GM12878 (cell line): ENCODE measurements around the gene REV1. TPM values are rescaled to one million over a fixed set of nuclear protein-coding genes. Genes with fewer than 3 reads are reported as not detected.

Experiments used
- ATAC-seq: fragments of 200-7000 bp; cut with Tn5 transposase; 3 replicates; pipeline ENCODE4 v1.9.1; 2020; ENCODE audit warnings: mild to moderate bottlenecking, moderate library complexity
- BruUV-seq: library from RNA; stranded (reverse); fragments of 400-500 nt; replicated peaks from 2 replicates; lab custom pipeline; 2021; lab: Mats Ljungman, UMichigan
- CTCF ChIA-PET: fragments of 300-600 bp; sonication (Branson Sonifier 250); formaldehyde crosslinking; extraction: SDS; loops from one replicate; lab custom pipeline; 2021; ENCODE audit warnings: inconsistent platforms; lab: Yijun Ruan, JAX
- POLR2A ChIA-PET: fragments of 350-600 bp; formaldehyde crosslinking; extraction: SDS; loops from one replicate; lab custom pipeline; 2021; ENCODE audit warnings: inconsistent platforms; lab: Charles Lee
- RAD21 ChIA-PET: fragments of 300-600 bp; sonication (Branson Sonifier 250); formaldehyde crosslinking; loops from one replicate; lab custom pipeline; 2023; ENCODE audit warnings: antibody characterized with exemption; ENCODE audit not compliant: unreplicated experiment; lab: Charles Lee
- SMC1A ChIA-PET: fragments of 300-600 bp; sonication (Branson Sonifier 250); formaldehyde crosslinking; loops from one replicate; lab custom pipeline; 2023; ENCODE audit not compliant: unreplicated experiment, uncharacterized antibody; lab: Charles Lee
- DNase-seq: peaks from one replicate; pipeline ENCODE4 v3.0.0-alpha.2; 2011; ENCODE audit warnings: low read depth, low spot score
- FAIRE-seq: peaks from 3 replicates; lab custom pipeline; 2011; peaks lifted over from hg19 to GRCh38; lab: Jason Lieb, UNC
- H2AFZ ChIP-seq: 2 replicates; pipeline ENCODE4 v1.6.0; 2011; ENCODE audit warnings: low read depth, low read length, control low read depth; ENCODE audit not compliant: control insufficient read depth
- H3K27ac ChIP-seq: 2 replicates; pipeline ENCODE4 v1.5.1; 2011; ENCODE audit warnings: control low read depth; ENCODE audit not compliant: control insufficient read depth, insufficient read depth
- H3K27me3 ChIP-seq, 2 experiments: replicated peaks in 1 of 2; 2 replicates each; pipeline versions ENCODE4 v1.6.0 to v1.6.1; 2011; ENCODE audit warnings: low read length in 1 of 2; ENCODE audit not compliant: control insufficient read depth in 2 of 2, insufficient read depth in 2 of 2
- H3K36me3 ChIP-seq, 2 experiments: 2 replicates each; pipeline ENCODE4 v1.5.1; 2011; ENCODE audit warnings: low read length in 1 of 2; ENCODE audit not compliant: control insufficient read depth in 2 of 2, insufficient read depth in 2 of 2
- H3K4me1 ChIP-seq: 2 replicates; pipeline ENCODE4 v1.6.1; 2011; ENCODE audit warnings: mild to moderate bottlenecking, low read length, moderate library complexity, mixed read lengths; ENCODE audit not compliant: control insufficient read depth, insufficient read depth
- H3K4me2 ChIP-seq: 2 replicates; pipeline ENCODE4 v1.6.0; 2011; ENCODE audit warnings: control low read depth; ENCODE audit not compliant: control insufficient read depth, insufficient read depth
- H3K4me3 ChIP-seq: fragments of 200-600 bp; sonication (generic); 2 replicates; pipeline ENCODE4 v1.5.1; 2016
- H3K79me2 ChIP-seq: 2 replicates; pipeline ENCODE4 v1.6.0; 2011; ENCODE audit warnings: low read length; ENCODE audit not compliant: control insufficient read depth, insufficient read depth
- H3K9ac ChIP-seq: 2 replicates; pipeline ENCODE4 v1.8.0; 2011; ENCODE audit warnings: low read length, control low read depth, mixed read lengths; ENCODE audit not compliant: control insufficient read depth, insufficient read depth
- H3K9me3 ChIP-seq: replicated peaks from 3 replicates; pipeline ENCODE4 v1.5.1; 2011; ENCODE audit warnings: mild to moderate bottlenecking, low read length; ENCODE audit not compliant: control insufficient read depth, insufficient read depth
- H4K20me1 ChIP-seq: 2 replicates; pipeline ENCODE4 v1.6.0; 2011; ENCODE audit not compliant: control insufficient read depth, insufficient read depth
- BMI1 ChIP-seq: fragments of 450-650 bp; IDR thresholded peaks from 2 replicates; pipeline ENCODE4 v1.6.1; 2016; ENCODE audit warnings: mild to moderate bottlenecking, moderate library complexity, borderline replicate concordance
- JUNB ChIP-seq: IDR thresholded peaks from 2 replicates; pipeline ENCODE4 v1.6.1; 2016; ENCODE audit warnings: antibody characterized with exemption, mild to moderate bottlenecking
- NFXL1 ChIP-seq: fragments of 450-650 bp; IDR thresholded peaks from 2 replicates; pipeline ENCODE4 v1.6.1; 2017; ENCODE audit warnings: antibody characterized with exemption, mild to moderate bottlenecking, borderline replicate concordance
- POU2F2 ChIP-seq: IDR thresholded peaks from 3 replicates; pipeline ENCODE4 v1.6.1; 2011; ENCODE audit warnings: low read depth, mild to moderate bottlenecking, low read length, borderline replicate concordance
- SMARCA5 ChIP-seq: fragments of 450-650 bp; IDR thresholded peaks from 2 replicates; pipeline ENCODE4 v1.6.1; 2017; ENCODE audit warnings: mild to moderate bottlenecking
- STAT3 ChIP-seq: IDR thresholded peaks from 2 replicates; pipeline ENCODE4 v1.6.1; 2011; ENCODE audit warnings: low read depth, low read length, improper control_type of control experiment
- SUZ12 ChIP-seq: fragments of 200-600 bp; sonication (generic); IDR thresholded peaks from one replicate; pipeline ENCODE4 v1.6.1; 2018; ENCODE audit warnings: antibody characterized with exemption, mild to moderate bottlenecking; ENCODE audit not compliant: unreplicated experiment
- WGBS: methylation state at CpG from one replicate; pipeline ENCODE4 v1.1.6; 2016; ENCODE audit warnings: low lambda C conversion rate; ENCODE audit not compliant: insufficient replicate concordance, insufficient coverage; ENCODE audit errors: missing lambda C conversion rate; 5-methylcytosine and 5-hydroxymethylcytosine counted together
- in situ Hi-C: fragments of 300-500 bp; cut with MboI; formaldehyde crosslinking; loops from 9 replicates; pipeline ENCODE4 v1.14.3; 2018; ENCODE audit warnings: mixed read lengths
- intact Hi-C: fragments of 100-400 bp; cut with micrococcal nuclease; formaldehyde crosslinking; loops from one replicate; pipeline ENCODE4 v1.14.2; 2022; ENCODE audit not compliant: unreplicated experiment
- polyA plus RNA-seq, 11 experiments: library from polyadenylated mRNA; depleted of rRNA in 4 of 11; unstranded in 6 of 11; stranded (reverse) in 5 of 11; fragments of >200 nt; fragmentation: Nextera tagmentation in 4 of 11; fragmentation: Illumina TruSeq in 1 of 11; extraction: Ambion mirVana in 4 of 11; extraction: Trizol in 1 of 11; gene quantifications; 1 replicate in 1 of 11; 2 replicates in 10 of 11; pipeline versions ENCODE4 v1.2.1 to v1.2.3, GENCODE V29; 2011 to 2016; ENCODE audit warnings: inconsistent platforms in 2 of 11, missing spikeins in 2 of 11, low read depth in 1 of 11
- total RNA-seq, 4 experiments: library from RNA; depleted of rRNA in 3 of 4; stranded (reverse); fragments of >200 nt in 3 of 4; fragmentation: Illumina TruSeq in 1 of 4; extraction: Trizol in 1 of 4; gene quantifications; 2 replicates each; pipeline versions ENCODE4 v1.2.1 to v1.2.3, GENCODE V29; 2013 to 2021
- TF ChIP-seq, protein P1 (sequence below): fragments of 450-650 bp; IDR thresholded peaks from 2 replicates; pipeline ENCODE4 v1.6.1; 2017; ENCODE audit warnings: low read depth, mild to moderate bottlenecking, moderate library complexity
- TF ChIP-seq, protein P2 (sequence below): fragments of 450-650 bp; IDR thresholded peaks from 2 replicates; pipeline ENCODE4 v1.6.1; 2017; ENCODE audit warnings: mild to moderate bottlenecking, moderate library complexity
- TF ChIP-seq, protein P3 (sequence below): IDR thresholded peaks from 2 replicates; pipeline ENCODE4 v1.6.1; 2012; ENCODE audit warnings: low read length, inconsistent platforms
- TF ChIP-seq, protein P4 (sequence below): fragments of 450-650 bp; IDR thresholded peaks from 2 replicates; pipeline ENCODE4 v1.6.1; 2017; ENCODE audit warnings: mild to moderate bottlenecking, moderate library complexity
- TF ChIP-seq, protein P5 (sequence below): IDR thresholded peaks from 2 replicates; pipeline ENCODE4 v1.6.1; 2012; ENCODE audit warnings: low read depth, low read length, improper control_type of control experiment

REV1 gene
- total and polyA plus RNA-seq, 10 of the 15 experiments (the other 5 are each of a cell fraction or from before 2014, with no cell fraction given) = 11.3 to 46.8 (median 29.0) TPM

DNA sequence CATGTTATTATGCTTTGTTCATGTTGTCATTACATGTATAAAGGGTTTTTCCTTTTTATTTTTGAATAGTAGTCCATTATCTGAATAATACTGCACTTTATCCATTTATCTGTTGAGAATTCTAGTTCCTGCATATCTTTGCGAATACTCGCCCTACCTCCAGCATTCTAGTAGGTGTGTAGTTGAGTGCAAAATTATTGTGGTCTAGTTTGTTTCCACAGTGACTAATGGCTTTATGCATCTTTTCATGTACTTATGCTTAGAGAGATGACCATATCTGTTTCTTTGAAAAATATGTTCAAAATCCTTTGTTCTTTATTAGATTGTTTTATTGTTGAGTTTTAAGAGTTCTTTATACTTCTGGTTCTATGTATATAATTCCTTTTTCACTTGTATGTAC is 103.8 kb downstream of the REV1 start:
- no peak overlapping the region for H2AFZ ChIP-seq
- ATAC-seq (no peak), FAIRE-seq (no peak), DNase-seq (no peak)
- ChIA-PET POLR2A (no interaction called here), CTCF (no interaction called here), RAD21 (no interaction called here), SMC1A (no interaction called here)
- in situ Hi-C loops (no loop called here), intact Hi-C loops (no loop called here)
- no peak overlapping the region for H3K4me2 ChIP-seq
- WGBS = 98% methylated on average over 2 of the region's 2 CpGs
- H3K79me2 ChIP-seq = no peaks in the 10 kb centered on the region
- H4K20me1 ChIP-seq = no peaks in the 10 kb centered on the region
- H3K9ac ChIP-seq = no peak overlapping the region
- H3K27ac ChIP-seq = no peak overlapping the region
- H3K36me3 ChIP-seq = peaks cover 2 to 24% of the 10 kb centered on the region in 2 experiments; a peak in 2 of 4 replicates
- H3K9me3 ChIP-seq = no peaks in the 10 kb centered on the region
- BruUV-seq = no TSS peak
- no peaks in the 10 kb centered on the region for H3K4me1 ChIP-seq
- no peaks in the 10 kb centered on the region for H3K27me3 ChIP-seq
- H3K4me3 ChIP-seq = no peak overlapping the region
- no peak for TF ChIP-seq NFXL1
- TF ChIP-seq BMI1 = no peak
- TF ChIP-seq, protein P1, sequence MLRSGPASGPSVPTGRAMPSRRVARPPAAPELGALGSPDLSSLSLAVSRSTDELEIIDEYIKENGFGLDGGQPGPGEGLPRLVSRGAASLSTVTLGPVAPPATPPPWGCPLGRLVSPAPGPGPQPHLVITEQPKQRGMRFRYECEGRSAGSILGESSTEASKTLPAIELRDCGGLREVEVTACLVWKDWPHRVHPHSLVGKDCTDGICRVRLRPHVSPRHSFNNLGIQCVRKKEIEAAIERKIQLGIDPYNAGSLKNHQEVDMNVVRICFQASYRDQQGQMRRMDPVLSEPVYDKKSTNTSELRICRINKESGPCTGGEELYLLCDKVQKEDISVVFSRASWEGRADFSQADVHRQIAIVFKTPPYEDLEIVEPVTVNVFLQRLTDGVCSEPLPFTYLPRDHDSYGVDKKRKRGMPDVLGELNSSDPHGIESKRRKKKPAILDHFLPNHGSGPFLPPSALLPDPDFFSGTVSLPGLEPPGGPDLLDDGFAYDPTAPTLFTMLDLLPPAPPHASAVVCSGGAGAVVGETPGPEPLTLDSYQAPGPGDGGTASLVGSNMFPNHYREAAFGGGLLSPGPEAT = no peak
- TF ChIP-seq, protein P2, sequence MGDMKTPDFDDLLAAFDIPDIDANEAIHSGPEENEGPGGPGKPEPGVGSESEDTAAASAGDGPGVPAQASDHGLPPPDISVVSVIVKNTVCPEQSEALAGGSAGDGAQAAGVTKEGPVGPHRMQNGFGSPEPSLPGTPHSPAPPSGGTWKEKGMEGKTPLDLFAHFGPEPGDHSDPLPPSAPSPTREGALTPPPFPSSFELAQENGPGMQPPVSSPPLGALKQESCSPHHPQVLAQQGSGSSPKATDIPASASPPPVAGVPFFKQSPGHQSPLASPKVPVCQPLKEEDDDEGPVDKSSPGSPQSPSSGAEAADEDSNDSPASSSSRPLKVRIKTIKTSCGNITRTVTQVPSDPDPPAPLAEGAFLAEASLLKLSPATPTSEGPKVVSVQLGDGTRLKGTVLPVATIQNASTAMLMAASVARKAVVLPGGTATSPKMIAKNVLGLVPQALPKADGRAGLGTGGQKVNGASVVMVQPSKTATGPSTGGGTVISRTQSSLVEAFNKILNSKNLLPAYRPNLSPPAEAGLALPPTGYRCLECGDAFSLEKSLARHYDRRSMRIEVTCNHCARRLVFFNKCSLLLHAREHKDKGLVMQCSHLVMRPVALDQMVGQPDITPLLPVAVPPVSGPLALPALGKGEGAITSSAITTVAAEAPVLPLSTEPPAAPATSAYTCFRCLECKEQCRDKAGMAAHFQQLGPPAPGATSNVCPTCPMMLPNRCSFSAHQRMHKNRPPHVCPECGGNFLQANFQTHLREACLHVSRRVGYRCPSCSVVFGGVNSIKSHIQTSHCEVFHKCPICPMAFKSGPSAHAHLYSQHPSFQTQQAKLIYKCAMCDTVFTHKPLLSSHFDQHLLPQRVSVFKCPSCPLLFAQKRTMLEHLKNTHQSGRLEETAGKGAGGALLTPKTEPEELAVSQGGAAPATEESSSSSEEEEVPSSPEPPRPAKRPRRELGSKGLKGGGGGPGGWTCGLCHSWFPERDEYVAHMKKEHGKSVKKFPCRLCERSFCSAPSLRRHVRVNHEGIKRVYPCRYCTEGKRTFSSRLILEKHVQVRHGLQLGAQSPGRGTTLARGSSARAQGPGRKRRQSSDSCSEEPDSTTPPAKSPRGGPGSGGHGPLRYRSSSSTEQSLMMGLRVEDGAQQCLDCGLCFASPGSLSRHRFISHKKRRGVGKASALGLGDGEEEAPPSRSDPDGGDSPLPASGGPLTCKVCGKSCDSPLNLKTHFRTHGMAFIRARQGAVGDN = no peak
- TF ChIP-seq, protein P3, sequence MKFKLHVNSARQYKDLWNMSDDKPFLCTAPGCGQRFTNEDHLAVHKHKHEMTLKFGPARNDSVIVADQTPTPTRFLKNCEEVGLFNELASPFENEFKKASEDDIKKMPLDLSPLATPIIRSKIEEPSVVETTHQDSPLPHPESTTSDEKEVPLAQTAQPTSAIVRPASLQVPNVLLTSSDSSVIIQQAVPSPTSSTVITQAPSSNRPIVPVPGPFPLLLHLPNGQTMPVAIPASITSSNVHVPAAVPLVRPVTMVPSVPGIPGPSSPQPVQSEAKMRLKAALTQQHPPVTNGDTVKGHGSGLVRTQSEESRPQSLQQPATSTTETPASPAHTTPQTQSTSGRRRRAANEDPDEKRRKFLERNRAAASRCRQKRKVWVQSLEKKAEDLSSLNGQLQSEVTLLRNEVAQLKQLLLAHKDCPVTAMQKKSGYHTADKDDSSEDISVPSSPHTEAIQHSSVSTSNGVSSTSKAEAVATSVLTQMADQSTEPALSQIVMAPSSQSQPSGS = no peak
- TF ChIP-seq, protein P4, sequence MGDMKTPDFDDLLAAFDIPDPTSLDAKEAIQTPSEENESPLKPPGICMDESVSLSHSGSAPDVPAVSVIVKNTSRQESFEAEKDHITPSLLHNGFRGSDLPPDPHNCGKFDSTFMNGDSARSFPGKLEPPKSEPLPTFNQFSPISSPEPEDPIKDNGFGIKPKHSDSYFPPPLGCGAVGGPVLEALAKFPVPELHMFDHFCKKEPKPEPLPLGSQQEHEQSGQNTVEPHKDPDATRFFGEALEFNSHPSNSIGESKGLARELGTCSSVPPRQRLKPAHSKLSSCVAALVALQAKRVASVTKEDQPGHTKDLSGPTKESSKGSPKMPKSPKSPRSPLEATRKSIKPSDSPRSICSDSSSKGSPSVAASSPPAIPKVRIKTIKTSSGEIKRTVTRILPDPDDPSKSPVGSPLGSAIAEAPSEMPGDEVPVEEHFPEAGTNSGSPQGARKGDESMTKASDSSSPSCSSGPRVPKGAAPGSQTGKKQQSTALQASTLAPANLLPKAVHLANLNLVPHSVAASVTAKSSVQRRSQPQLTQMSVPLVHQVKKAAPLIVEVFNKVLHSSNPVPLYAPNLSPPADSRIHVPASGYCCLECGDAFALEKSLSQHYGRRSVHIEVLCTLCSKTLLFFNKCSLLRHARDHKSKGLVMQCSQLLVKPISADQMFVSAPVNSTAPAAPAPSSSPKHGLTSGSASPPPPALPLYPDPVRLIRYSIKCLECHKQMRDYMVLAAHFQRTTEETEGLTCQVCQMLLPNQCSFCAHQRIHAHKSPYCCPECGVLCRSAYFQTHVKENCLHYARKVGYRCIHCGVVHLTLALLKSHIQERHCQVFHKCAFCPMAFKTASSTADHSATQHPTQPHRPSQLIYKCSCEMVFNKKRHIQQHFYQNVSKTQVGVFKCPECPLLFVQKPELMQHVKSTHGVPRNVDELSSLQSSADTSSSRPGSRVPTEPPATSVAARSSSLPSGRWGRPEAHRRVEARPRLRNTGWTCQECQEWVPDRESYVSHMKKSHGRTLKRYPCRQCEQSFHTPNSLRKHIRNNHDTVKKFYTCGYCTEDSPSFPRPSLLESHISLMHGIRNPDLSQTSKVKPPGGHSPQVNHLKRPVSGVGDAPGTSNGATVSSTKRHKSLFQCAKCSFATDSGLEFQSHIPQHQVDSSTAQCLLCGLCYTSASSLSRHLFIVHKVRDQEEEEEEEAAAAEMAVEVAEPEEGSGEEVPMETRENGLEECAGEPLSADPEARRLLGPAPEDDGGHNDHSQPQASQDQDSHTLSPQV = no peak
- TF ChIP-seq SUZ12 = no peak
- no peak for TF ChIP-seq POU2F2
- no peak for TF ChIP-seq JUNB
- TF ChIP-seq STAT3 = no peak
- TF ChIP-seq SMARCA5 = no peak
- TF ChIP-seq, protein P5, sequence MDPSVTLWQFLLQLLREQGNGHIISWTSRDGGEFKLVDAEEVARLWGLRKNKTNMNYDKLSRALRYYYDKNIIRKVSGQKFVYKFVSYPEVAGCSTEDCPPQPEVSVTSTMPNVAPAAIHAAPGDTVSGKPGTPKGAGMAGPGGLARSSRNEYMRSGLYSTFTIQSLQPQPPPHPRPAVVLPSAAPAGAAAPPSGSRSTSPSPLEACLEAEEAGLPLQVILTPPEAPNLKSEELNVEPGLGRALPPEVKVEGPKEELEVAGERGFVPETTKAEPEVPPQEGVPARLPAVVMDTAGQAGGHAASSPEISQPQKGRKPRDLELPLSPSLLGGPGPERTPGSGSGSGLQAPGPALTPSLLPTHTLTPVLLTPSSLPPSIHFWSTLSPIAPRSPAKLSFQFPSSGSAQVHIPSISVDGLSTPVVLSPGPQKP = no peak
